Activated CD8-positive, alpha-beta memory T cell treated with anti-CD3 and anti-CD28 coated beads, Interleukin-2, amount 10 ng/mL, durations not matched to agents 7 days and 5 days (primary cell): ENCODE results near the gene NUPR1. TPM values are rescaled to one million over a fixed set of nuclear protein-coding genes. Genes with fewer than 3 reads are reported as not detected.
"Not testable (repeated sequence)": the region's sequence is repeated elsewhere in the genome, so short reads cannot be mapped to it uniquely, and the experiment has no call there.

ENCODE experiments used
- ATAC-seq: fragments of 150-1000 bp; cut with Tn5 transposase; one replicate; pipeline ENCODE4 v1.10.0; 2021; ENCODE audit warnings: moderate library complexity
- CTCF ChIA-PET: fragments of 350-600 bp; sonication (Branson Sonifier 250); formaldehyde crosslinking; loops from one replicate; lab custom pipeline; 2021; ENCODE audit warnings: antibody characterized with exemption; lab: Charles Lee
- DNase-seq: peaks from one replicate; pipeline ENCODE4 v3.0.0-alpha.2; 2020
- H3K27ac Mint-ChIP-seq: one replicate; pipeline ENCODE4 v1.8.0; 2021; ENCODE audit warnings: mild to moderate bottlenecking, mixed read lengths
- H3K27me3 Mint-ChIP-seq: one replicate; pipeline ENCODE4 v1.8.0; 2021; ENCODE audit warnings: mixed read lengths
- H3K36me3 Mint-ChIP-seq: one replicate; pipeline ENCODE4 v1.8.0; 2021; ENCODE audit warnings: mild to moderate bottlenecking, mixed read lengths
- H3K4me1 Mint-ChIP-seq: one replicate; pipeline ENCODE4 v1.8.0; 2021; ENCODE audit warnings: mixed read lengths
- H3K4me3 Mint-ChIP-seq: one replicate; pipeline ENCODE4 v1.8.0; 2021; ENCODE audit warnings: mild to moderate bottlenecking, moderate library complexity, mixed read lengths
- H3K9me3 Mint-ChIP-seq: one replicate; pipeline ENCODE4 v1.8.0; 2022; ENCODE audit warnings: low read depth, mixed read lengths
- total RNA-seq, 2 experiments: library from RNA; stranded (reverse); gene quantifications; one replicate each; pipeline ENCODE4 v1.2.3, GENCODE V29; 2021

Gene NUPR1
- total RNA-seq, 2 experiments from 2014 or later = not detected

GRCh38 chr16:28505489-28506137, 33.2 kb downstream of the NUPR1 start:
- Mint-ChIP-seq H3K36me3 (no peaks in the 10 kb centered on the region), H3K4me1 (peaks cover 18% of the 10 kb centered on the region), H3K9me3 (no peaks in the 10 kb centered on the region), H3K27ac (no peak overlapping the region), H3K27me3 (peaks cover 4% of the 10 kb centered on the region), H3K4me3 (no peak overlapping the region)
- CTCF ChIA-PET = interaction anchor here (0.9 kb wide), 1 partner anchor 48 kb away, joined by 3 read pairs; the partner anchor contains the start of gene SGF29
- ATAC-seq (no peak), DNase-seq (no peak)

DNA sequence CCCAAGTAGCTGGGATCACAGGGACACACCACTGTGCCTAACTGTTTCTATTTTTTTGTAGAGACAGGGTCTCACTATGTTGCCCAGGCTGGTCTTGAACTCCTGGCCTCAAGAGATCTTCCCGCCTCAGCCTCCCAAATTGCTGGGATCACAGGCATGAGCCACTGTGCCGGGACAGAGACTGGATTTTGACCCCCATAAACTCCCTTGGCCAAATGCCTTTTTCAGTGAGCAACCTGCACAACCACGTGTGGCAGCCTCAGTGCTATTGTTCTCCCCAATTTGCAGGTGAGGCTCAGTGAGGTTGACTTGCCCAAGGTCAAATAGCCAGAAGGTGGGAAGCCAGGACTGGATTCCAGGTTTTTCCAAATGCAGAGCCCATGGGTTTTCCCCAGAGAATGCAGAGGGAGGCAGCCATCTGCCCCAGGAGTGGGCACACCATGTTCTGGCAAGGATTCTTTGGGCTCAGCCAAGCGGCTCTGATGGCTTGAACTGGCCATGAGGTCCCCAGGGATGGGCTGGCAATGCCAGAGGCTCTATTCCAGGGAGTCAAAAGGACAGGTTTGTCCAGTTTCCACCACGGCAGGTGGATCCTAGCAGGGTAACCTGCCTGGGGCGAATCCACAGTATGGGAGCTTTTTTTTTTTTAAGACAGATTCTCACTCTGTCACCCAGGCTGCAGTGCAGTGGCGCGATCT, 33.9 kb downstream of the NUPR1 start:
- Mint-ChIP-seq H3K27me3 (peaks cover 4% of the 10 kb centered on the region), H3K4me3 (no peak overlapping the region), H3K27ac (no peak overlapping the region), H3K4me1 (peaks cover 23% of the 10 kb centered on the region), H3K36me3 (no peaks in the 10 kb centered on the region), H3K9me3 (no peaks in the 10 kb centered on the region)
- ATAC-seq (no peak), DNase-seq (no peak)
- CTCF ChIA-PET = interaction anchor here (1.5 kb wide), 1 partner anchor 11 kb away, joined by 6 read pairs; the partner anchor contains the start of gene APOBR

GRCh38 chr16:28503470-28504259, 35.1 kb downstream of the NUPR1 start:
- ATAC-seq (no peak), DNase-seq (no peak)
- Mint-ChIP-seq H3K36me3 (no peaks in the 10 kb centered on the region), H3K4me1 (peaks cover 23% of the 10 kb centered on the region), H3K27ac (no peak overlapping the region), H3K9me3 (no peaks in the 10 kb centered on the region), H3K4me3 (no peak overlapping the region), H3K27me3 (peaks cover 4% of the 10 kb centered on the region)
- CTCF ChIA-PET = interaction anchor here (0.7 to 1.5 kb wide), 2 partner anchors 10 to 12 kb away, joined by 3 to 6 read pairs; partner anchors contain the start of genes APOBR and CLN3

DNA sequence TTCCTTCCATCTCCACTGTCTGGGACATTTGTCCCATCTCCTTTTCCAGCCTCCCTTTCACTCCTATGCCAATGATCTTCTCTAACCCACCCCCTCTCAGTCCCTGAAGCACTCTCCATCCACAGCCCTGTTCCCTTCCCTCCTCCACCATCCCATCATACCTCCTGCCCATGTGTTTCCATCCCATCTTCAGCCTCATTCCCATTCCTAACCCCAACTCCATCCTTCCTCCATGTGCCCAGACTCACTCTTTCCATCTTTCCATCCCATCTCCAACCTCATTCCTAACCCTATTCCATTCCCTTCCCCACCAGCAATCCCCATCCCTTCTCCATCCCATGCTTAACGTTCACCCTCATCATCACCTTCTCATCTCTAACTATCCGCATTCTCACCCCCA, 36.5 kb downstream of the NUPR1 start:
- no peak for DNase-seq
- Mint-ChIP-seq H3K36me3 (peaks cover 4% of the 10 kb centered on the region), H3K4me3 (no peak overlapping the region), H3K9me3 (no peaks in the 10 kb centered on the region), H3K4me1 (peaks cover 14% of the 10 kb centered on the region), H3K27ac (no peak overlapping the region), H3K27me3 (peaks cover 4% of the 10 kb centered on the region)
- CTCF ChIA-PET = interaction anchor here (0.6 to 1.7 kb wide), 2 partner anchors 8 to 492 kb away, joined by 3 to 4 read pairs; partner anchors contain the start of gene APOBR
- no peak for ATAC-seq

DNA sequence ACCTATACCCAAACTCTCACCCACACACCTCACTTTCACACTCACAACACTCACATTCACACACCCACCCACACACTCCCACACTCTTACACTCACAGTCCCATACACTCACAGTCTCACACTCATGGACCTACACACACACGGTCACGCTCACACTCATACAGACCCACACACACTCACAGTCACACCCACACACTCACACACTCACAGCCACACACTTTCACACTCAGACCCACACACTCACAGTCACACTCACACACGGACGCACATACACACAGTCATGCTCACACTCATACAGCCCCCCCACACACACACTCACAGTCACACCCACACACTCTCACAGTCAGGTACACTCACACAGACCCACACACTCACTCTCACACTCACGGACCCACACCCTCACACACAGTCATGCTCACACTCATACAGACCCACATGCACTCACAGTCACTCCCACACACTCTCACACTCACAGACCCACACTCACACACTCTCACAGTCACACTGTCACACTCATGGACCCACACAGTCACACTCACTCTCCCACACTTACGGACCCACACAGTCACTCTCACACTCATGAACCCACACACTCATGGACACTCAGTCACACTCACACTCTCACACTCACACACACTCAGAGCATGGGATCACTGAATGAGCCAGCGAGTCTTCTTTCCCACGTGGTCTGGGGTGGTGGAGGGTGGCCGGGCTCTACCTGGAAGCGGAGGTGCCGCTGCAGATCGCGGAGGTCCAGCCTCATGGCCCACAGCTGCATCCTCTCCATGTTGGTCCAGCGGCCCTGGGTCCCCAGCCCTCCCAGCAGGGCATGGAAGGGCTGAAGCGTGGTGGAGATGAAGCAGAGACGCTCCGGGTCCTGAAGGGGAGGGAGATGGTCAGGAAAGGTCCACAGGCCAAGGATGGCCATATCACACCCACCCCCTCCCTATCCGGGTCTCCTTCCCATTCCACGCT, 37.2 kb downstream of the NUPR1 start:
- ATAC-seq (no peak), DNase-seq (no peak)
- peaks cover 4% of the 10 kb centered on the region for H3K27me3 Mint-ChIP-seq
- no peak overlapping the region for H3K27ac Mint-ChIP-seq
- no peak overlapping the region for H3K4me3 Mint-ChIP-seq
- CTCF ChIA-PET = interaction anchor here (0.6 to 1.7 kb wide), 2 partner anchors 8 to 493 kb away, joined by 3 to 4 read pairs; partner anchors contain the start of gene APOBR
- peaks cover 15% of the 10 kb centered on the region for H3K4me1 Mint-ChIP-seq
- H3K36me3 Mint-ChIP-seq = peaks cover 6% of the 10 kb centered on the region
- H3K9me3 Mint-ChIP-seq = no peaks in the 10 kb centered on the region

GRCh38 chr16:28500476-28501180, 38.1 kb downstream of the NUPR1 start:
- H3K27me3 Mint-ChIP-seq, CTCF ChIA-PET, H3K9me3 Mint-ChIP-seq, H3K4me3 Mint-ChIP-seq, ATAC-seq, DNase-seq, H3K27ac Mint-ChIP-seq, H3K36me3 Mint-ChIP-seq: not testable (repeated sequence)
- peaks cover 24% of the 10 kb centered on the region for H3K4me1 Mint-ChIP-seq

- DNase-seq = no peak
- H3K27me3 Mint-ChIP-seq = no peaks in the 10 kb centered on the region
- no peaks in the 10 kb centered on the region for H3K9me3 Mint-ChIP-seq
- no peak overlapping the region for H3K4me3 Mint-ChIP-seq
- ATAC-seq = no peak
- CTCF ChIA-PET = no interaction called here
- H3K4me1 Mint-ChIP-seq = peaks cover 32% of the 10 kb centered on the region
- H3K36me3 Mint-ChIP-seq = peaks cover 7% of the 10 kb centered on the region
- no peak overlapping the region for H3K27ac Mint-ChIP-seq
These were observed 38.9 kb downstream of the NUPR1 start for GRCh38 chr16:28499854-28500253.

- no peaks in the 10 kb centered on the region for H3K9me3 Mint-ChIP-seq
- peaks cover 8% of the 10 kb centered on the region for H3K36me3 Mint-ChIP-seq
- no peak overlapping the region for H3K4me3 Mint-ChIP-seq
- peaks cover 41% of the 10 kb centered on the region for H3K4me1 Mint-ChIP-seq
- H3K27me3 Mint-ChIP-seq = no peaks in the 10 kb centered on the region
- DNase-seq (no peak), ATAC-seq (no peak)
- CTCF ChIA-PET = interaction anchor here (0.8 kb wide), 1 partner anchor 16 kb away, joined by 3 read pairs; no protein-coding TSS in a partner anchor
- H3K27ac Mint-ChIP-seq = no peak overlapping the region
These were observed 40.0 kb downstream of the NUPR1 start for GRCh38 chr16:28498666-28499381.

GRCh38 chr16:28497861-28498599, 40.7 kb downstream of the NUPR1 start:
- ATAC-seq = no peak
- Mint-ChIP-seq H3K27ac (no peak overlapping the region), H3K27me3 (no peaks in the 10 kb centered on the region), H3K9me3 (no peaks in the 10 kb centered on the region), H3K4me1 (peaks cover 49% of the 10 kb centered on the region), H3K4me3 (no peak overlapping the region), H3K36me3 (peaks cover 8% of the 10 kb centered on the region)
- no peak for DNase-seq
- CTCF ChIA-PET = interaction anchor here (0.8 kb wide), 1 partner anchor 15 kb away, joined by 3 read pairs; no protein-coding TSS in a partner anchor

DNA sequence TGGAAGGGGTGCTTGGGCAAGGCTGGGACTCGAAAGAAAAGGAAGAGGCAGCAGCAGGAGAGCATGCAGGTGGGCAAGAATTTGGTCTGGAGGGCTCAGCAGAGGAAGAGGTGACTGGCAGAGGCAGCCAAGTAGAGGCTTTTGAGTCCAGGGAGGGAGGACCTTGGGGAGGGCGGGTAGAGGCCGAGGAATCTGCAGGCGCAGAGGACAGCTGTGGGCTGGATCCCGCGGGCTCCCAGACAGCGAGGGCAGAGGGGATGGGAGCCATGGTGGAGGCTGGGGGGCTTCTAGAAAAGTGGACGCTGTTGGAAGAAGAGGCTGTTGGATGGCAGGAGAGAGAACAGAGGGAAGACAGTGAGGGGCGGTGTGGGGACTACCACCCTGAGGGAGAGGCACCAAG, 41.4 kb downstream of the NUPR1 start:
- Mint-ChIP-seq H3K27ac (peak overlapping the region; percentile 38), H3K4me3 (no peak overlapping the region), H3K4me1 (peaks cover 52% of the 10 kb centered on the region), H3K36me3 (peaks cover 8% of the 10 kb centered on the region), H3K27me3 (no peaks in the 10 kb centered on the region), H3K9me3 (no peaks in the 10 kb centered on the region)
- no peak for ATAC-seq
- DNase-seq = no peak
- CTCF ChIA-PET = no interaction called here

DNA sequence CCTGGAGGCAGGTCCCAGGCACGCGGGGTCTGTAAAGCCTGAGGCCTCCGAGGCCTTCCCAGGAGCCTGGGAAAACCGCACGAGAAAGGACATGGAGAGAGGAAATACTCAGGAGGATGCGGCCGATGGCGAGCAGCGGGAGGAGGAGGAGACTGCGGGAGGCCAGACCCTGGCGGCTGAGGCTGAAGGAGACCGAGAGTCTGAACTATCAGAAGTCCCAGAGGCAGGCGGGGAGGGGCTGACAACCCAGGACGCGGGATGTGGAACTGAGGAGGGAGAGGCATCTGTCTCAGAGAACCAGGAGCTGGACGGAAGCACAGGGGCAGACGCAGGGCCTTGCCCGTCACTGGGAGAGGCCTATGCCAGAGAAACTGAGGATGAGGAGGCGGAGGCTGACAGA, 41.9 kb downstream of the NUPR1 start:
- Mint-ChIP-seq H3K27me3 (no peaks in the 10 kb centered on the region), H3K4me1 (peaks cover 56% of the 10 kb centered on the region), H3K4me3 (no peak overlapping the region), H3K27ac (peak overlapping the region; percentile 100), H3K9me3 (no peaks in the 10 kb centered on the region), H3K36me3 (peaks cover 9% of the 10 kb centered on the region)
- CTCF ChIA-PET = no interaction called here
- DNase-seq (no peak), ATAC-seq (no peak)
